GM12891 (cell line): ENCODE data around the gene SLC15A3.

ENCODE experiments used
- POLR2A ChIP-seq: IDR thresholded peaks from 2 replicates; pipeline ENCODE4 v1.6.1; 2011; ENCODE audit warnings: low read depth, low read length, control low read depth
- POLR2AphosphoS5 ChIP-seq: IDR thresholded peaks from 2 replicates; pipeline ENCODE4 v1.6.1; 2011; ENCODE audit warnings: low read depth, low read length, control low read depth
- POU2F2 ChIP-seq: IDR thresholded peaks from 2 replicates; pipeline ENCODE4 v1.6.1; 2011; ENCODE audit warnings: low read depth, mild to moderate bottlenecking, control low read depth, low read length, moderate library complexity
- SPI1 ChIP-seq: IDR thresholded peaks from 2 replicates; pipeline ENCODE4 v1.6.1; 2011; ENCODE audit warnings: low read depth, low read length, control low read depth

GRCh38 chr11:60895687-60896086 is 56.3 kb downstream of the SLC15A3 start:
- TF ChIP-seq POU2F2 (no peak), POLR2A (no peak), POLR2AphosphoS5 (no peak), SPI1 (no peak)
